Esophagus squamous epithelium (tissue), 4 donors: ENCODE measurements around the gene PPP1R3G.

Experiments
- POLR2A ChIP-seq, 4 donors: fragments of 450-650 bp; IDR thresholded peaks; one replicate each; pipeline ENCODE4 v1.6.1; 2017; ENCODE audit warnings: antibody characterized with exemption in 4 of 4, mild to moderate bottlenecking in 4 of 4, moderate library complexity in 3 of 4
- TF ChIP-seq, protein P1 (sequence below), 6 experiments: fragments of 450-650 bp in 4 of 6; fragments of 200-600 bp in 2 of 6; sonication (generic) in 2 of 6; IDR thresholded peaks; one replicate each; pipeline ENCODE4 v1.5.1; 2016 to 2019; ENCODE audit warnings: antibody characterized with exemption in 6 of 6, mild to moderate bottlenecking in 4 of 6, moderate library complexity in 4 of 6

DNA sequence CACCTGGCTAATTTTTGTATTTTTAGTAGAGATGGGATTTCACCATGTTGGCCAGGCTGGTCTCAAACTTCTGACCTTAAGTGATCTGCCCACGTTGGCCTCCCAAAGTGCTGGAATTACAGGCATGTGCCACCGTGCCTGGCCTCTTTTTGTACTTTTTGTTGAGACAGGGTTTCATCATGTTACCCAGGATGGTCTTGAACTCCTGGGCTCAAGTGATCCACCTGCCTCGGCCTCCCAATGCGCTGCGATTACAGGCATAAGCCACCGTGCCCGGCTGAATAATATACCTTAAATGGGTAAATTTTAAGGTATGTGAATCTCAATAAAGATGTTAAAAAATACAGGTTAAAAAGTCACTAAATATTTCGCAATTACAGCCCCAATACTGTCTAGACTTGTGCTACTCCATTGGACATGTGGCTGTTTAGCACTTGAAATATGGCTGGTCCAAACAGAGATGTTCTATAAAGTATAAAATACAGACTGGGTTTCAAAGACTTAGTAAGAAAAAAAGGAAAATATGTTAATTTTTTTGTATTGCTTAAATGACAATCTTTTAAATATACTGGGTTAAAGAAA is 42.1 kb downstream of the PPP1R3G start:
- TF ChIP-seq, protein P1, sequence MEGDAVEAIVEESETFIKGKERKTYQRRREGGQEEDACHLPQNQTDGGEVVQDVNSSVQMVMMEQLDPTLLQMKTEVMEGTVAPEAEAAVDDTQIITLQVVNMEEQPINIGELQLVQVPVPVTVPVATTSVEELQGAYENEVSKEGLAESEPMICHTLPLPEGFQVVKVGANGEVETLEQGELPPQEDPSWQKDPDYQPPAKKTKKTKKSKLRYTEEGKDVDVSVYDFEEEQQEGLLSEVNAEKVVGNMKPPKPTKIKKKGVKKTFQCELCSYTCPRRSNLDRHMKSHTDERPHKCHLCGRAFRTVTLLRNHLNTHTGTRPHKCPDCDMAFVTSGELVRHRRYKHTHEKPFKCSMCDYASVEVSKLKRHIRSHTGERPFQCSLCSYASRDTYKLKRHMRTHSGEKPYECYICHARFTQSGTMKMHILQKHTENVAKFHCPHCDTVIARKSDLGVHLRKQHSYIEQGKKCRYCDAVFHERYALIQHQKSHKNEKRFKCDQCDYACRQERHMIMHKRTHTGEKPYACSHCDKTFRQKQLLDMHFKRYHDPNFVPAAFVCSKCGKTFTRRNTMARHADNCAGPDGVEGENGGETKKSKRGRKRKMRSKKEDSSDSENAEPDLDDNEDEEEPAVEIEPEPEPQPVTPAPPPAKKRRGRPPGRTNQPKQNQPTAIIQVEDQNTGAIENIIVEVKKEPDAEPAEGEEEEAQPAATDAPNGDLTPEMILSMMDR (IDR thresholded peaks at IDR 0.05) = no peak
- TF ChIP-seq POLR2A (IDR thresholded peaks at IDR 0.05) = no peak
